Tibial nerve (tissue), 4 donors: ENCODE data around the gene THSD1.

Experiments
- CTCF ChIP-seq, 5 experiments: fragments of 200-600 bp in 3 of 5; fragments of 450-650 bp in 2 of 5; sonication (generic) in 3 of 5; IDR thresholded peaks; one replicate each; pipeline ENCODE4 v1.5.1; 2016 to 2019; ENCODE audit warnings: antibody characterized with exemption in 5 of 5, mild to moderate bottlenecking in 3 of 5, moderate library complexity in 2 of 5
- EP300 ChIP-seq, 2 donors: sonication (generic); formaldehyde crosslinking; IDR thresholded peaks; one replicate each; pipeline ENCODE4 v1.6.1; 2017; ENCODE audit warnings: antibody characterized with exemption in 2 of 2, mild to moderate bottlenecking in 1 of 2
- POLR2A ChIP-seq, 2 donors: fragments of 450-650 bp; IDR thresholded peaks; one replicate each; pipeline ENCODE4 v1.6.1; 2017; ENCODE audit warnings: antibody characterized with exemption in 2 of 2, mild to moderate bottlenecking in 2 of 2, moderate library complexity in 2 of 2

DNA sequence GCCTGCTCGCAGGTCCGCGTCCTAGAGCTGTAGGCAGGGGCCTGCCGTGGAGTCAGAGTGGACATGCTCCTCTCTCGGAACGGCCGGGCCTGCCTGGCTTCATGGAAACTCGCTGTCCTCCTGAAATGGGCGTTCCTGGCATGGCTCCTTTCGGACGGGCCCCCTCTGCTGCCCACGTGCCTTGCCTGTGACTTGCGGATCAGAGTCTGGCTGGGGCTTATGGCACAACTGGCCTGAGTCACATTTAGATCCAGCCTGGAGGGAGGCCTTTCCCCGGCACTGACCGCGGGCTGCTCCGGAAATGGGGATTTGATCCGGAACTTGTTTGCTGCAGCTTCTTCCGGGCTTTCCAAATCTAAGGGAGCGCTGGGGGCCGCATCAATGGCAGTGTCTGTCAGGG lies 28.1 kb downstream of the THSD1 start:
- no peak for TF ChIP-seq CTCF (IDR thresholded peaks at IDR 0.05)
- TF ChIP-seq POLR2A (IDR thresholded peaks at IDR 0.05): no peak
- TF ChIP-seq EP300 (IDR thresholded peaks at IDR 0.05): no peak
